HepG2 (cell line): ENCODE data around the gene E2F1. TPM values are rescaled to one million over a fixed set of nuclear protein-coding genes. Genes with fewer than 3 reads are reported as not detected.

Experiments used
- ATAC-seq: fragments of 200-7000 bp; cut with Tn5 transposase; 3 replicates; pipeline ENCODE4 v1.9.1; 2020; ENCODE audit warnings: mild to moderate bottlenecking, moderate library complexity
- BruUV-seq: library from RNA; stranded (reverse); fragments of 400-500 nt; replicated peaks from 2 replicates; lab custom pipeline; 2021; lab: Mats Ljungman, UMichigan
- CTCF ChIA-PET: fragments of 300-600 bp; formaldehyde crosslinking; extraction: SDS; loops from one replicate; lab custom pipeline; 2021; ENCODE audit warnings: low total read pairs, inconsistent platforms, low intra/inter-chr PET ratio; lab: Yijun Ruan, JAX
- POLR2A ChIA-PET: fragments of 350-600 bp; sonication (Branson Sonifier 250); formaldehyde crosslinking; loops from one replicate; lab custom pipeline; 2020; ENCODE audit warnings: antibody characterized with exemption, inconsistent platforms; lab: Yijun Ruan, JAX
- DNase-seq: peaks from one replicate; pipeline ENCODE4 v3.0.0-alpha.2; 2015; ENCODE audit warnings: low spot score
- FAIRE-seq: peaks from 3 replicates; lab custom pipeline; 2011; peaks lifted over from hg19 to GRCh38; lab: Jason Lieb, UNC
- H2AFZ ChIP-seq: one replicate; pipeline ENCODE4 v1.6.1; 2011; ENCODE audit warnings: low read length, inconsistent platforms
- H3K27ac ChIP-seq: fragments of 300-600 bp; 3 replicates; pipeline ENCODE4 v1.8.0; 2011; ENCODE audit warnings: mixed run types, mild to moderate bottlenecking, mixed read lengths, low read length, inconsistent platforms; ENCODE audit not compliant: insufficient read depth; ENCODE audit errors: extremely low read length
- H3K27me3 ChIP-seq, 2 experiments: fragments of 200-600 bp in 1 of 2; 2 replicates in 1 of 2; 3 replicates in 1 of 2; pipeline versions ENCODE4 v1.6.0 to v1.8.0; 2011; ENCODE audit warnings: low read length in 2 of 2, mild to moderate bottlenecking in 2 of 2, moderate library complexity in 2 of 2, inconsistent platforms in 1 of 2; ENCODE audit not compliant: insufficient read depth in 2 of 2, control insufficient read depth in 1 of 2
- H3K36me3 ChIP-seq, 2 experiments: fragments of 200-600 bp in 1 of 2; replicated peaks in 1 of 2; 2 replicates in 1 of 2; 3 replicates in 1 of 2; pipeline versions ENCODE4 v1.5.1 to v1.8.0; 2011; ENCODE audit warnings: low read length in 2 of 2, inconsistent platforms in 1 of 2; ENCODE audit not compliant: insufficient read depth in 2 of 2, control insufficient read depth in 1 of 2
- H3K4me1 ChIP-seq: 2 replicates; pipeline ENCODE4 v1.5.1; 2012; ENCODE audit warnings: low read length, inconsistent platforms; ENCODE audit not compliant: insufficient read depth
- H3K4me2 ChIP-seq: 2 replicates; pipeline ENCODE4 v1.6.0; 2011; ENCODE audit warnings: low read depth, low read length, inconsistent platforms
- H3K4me3 ChIP-seq, 3 experiments: fragments of 200-600 bp in 1 of 3; sonication (generic), shearing (Covaris generic) in 1 of 3; replicated peaks in 1 of 3; 2 replicates each; pipeline ENCODE4 v1.5.1; 2011 to 2016; ENCODE audit warnings: low read length in 3 of 3, inconsistent platforms in 2 of 3, low read depth in 2 of 3, mild to moderate bottlenecking in 2 of 3, control low read depth in 1 of 3, mixed read lengths in 1 of 3; ENCODE audit not compliant: insufficient read depth in 1 of 3
- H3K79me2 ChIP-seq: one replicate; pipeline ENCODE4 v1.6.1; 2011; ENCODE audit warnings: low read length, inconsistent platforms; ENCODE audit not compliant: insufficient read depth
- H3K9ac ChIP-seq: 2 replicates; pipeline ENCODE4 v1.6.0; 2011; ENCODE audit warnings: mild to moderate bottlenecking, low read depth, low read length, inconsistent platforms; ENCODE audit not compliant: insufficient read depth
- H3K9me3 ChIP-seq: 2 replicates; pipeline ENCODE4 v1.5.1; 2012; ENCODE audit warnings: mild to moderate bottlenecking, low read length
- H4K20me1 ChIP-seq: 2 replicates; pipeline ENCODE4 v1.6.0; 2011; ENCODE audit warnings: inconsistent platforms, mild to moderate bottlenecking, low read length, moderate library complexity; ENCODE audit not compliant: insufficient read depth
- AHDC1 ChIP-seq: sonication (generic); formaldehyde crosslinking; IDR thresholded peaks from 2 replicates; pipeline ENCODE4 v1.5.1; 2020; ENCODE audit warnings: mild to moderate bottlenecking, missing genetic modification reagents, borderline replicate concordance
- TBX3 ChIP-seq: fragments of 450-650 bp; IDR thresholded peaks from 2 replicates; pipeline ENCODE4 v1.6.1; 2017; ENCODE audit warnings: antibody characterized with exemption, mild to moderate bottlenecking, inconsistent platforms, borderline replicate concordance
- USF2 ChIP-seq, 2 experiments: sonication (generic) in 1 of 2; formaldehyde crosslinking in 1 of 2; IDR thresholded peaks; 2 replicates each; pipeline versions ENCODE4 v1.5.1 to v1.6.1; 2011 to 2020; ENCODE audit warnings: borderline replicate concordance in 1 of 2, low read depth in 1 of 2, low read length in 1 of 2, mild to moderate bottlenecking in 1 of 2, missing genetic modification reagents in 1 of 2, moderate library complexity in 1 of 2
- ZNF12 ChIP-seq: sonication (generic); formaldehyde crosslinking; IDR thresholded peaks from 2 replicates; pipeline ENCODE4 v1.5.0; 2020; ENCODE audit warnings: missing genetic modification reagents
- ZNF20 ChIP-seq: sonication (generic); formaldehyde crosslinking; IDR thresholded peaks from 2 replicates; pipeline ENCODE4 v1.4.0; 2020; ENCODE audit warnings: mild to moderate bottlenecking, moderate library complexity, missing genetic modification reagents
- ZNF382 ChIP-seq: sonication (generic); formaldehyde crosslinking; IDR thresholded peaks from 2 replicates; pipeline ENCODE4 v1.5.0; 2020; ENCODE audit warnings: missing genetic modification reagents, mild to moderate bottlenecking, borderline replicate concordance
- ZNF615 ChIP-seq: sonication (generic); formaldehyde crosslinking; IDR thresholded peaks from 2 replicates; pipeline ENCODE4 v1.5.0; 2020; ENCODE audit warnings: mild to moderate bottlenecking, missing genetic modification reagents, borderline replicate concordance
- ZSCAN31 ChIP-seq: sonication (generic); formaldehyde crosslinking; IDR thresholded peaks from 2 replicates; pipeline ENCODE4 v1.5.0; 2020; ENCODE audit warnings: low read depth, mild to moderate bottlenecking, missing genetic modification reagents
- WGBS: methylation state at CpG from one replicate; pipeline ENCODE4 v1.1.6; 2017; ENCODE audit warnings: low lambda C conversion rate; 5-methylcytosine and 5-hydroxymethylcytosine counted together
- in situ Hi-C: cut with HindIII; loops from 2 replicates; pipeline ENCODE4 v1.10.0; 2017; ENCODE audit warnings: low pct_unique_long_range_greater_than_20kb; ENCODE audit not compliant: extremely low pct_ligation_motif_present
- intact Hi-C: fragments of 100-400 bp; cut with micrococcal nuclease; formaldehyde crosslinking; loops from one replicate; pipeline ENCODE4 v1.10.0; 2022; ENCODE audit not compliant: unreplicated experiment
- polyA plus RNA-seq, 8 experiments: library from polyadenylated mRNA; depleted of rRNA in 3 of 8; stranded (reverse) in 7 of 8; unstranded in 1 of 8; fragments of >200 nt; fragmentation: Illumina TruSeq in 4 of 8; extraction: Trizol in 4 of 8; gene quantifications; 2 replicates each; pipeline versions ENCODE4 v1.2.1 to v1.2.3, GENCODE V29; 2011 to 2016; ENCODE audit warnings: low read depth in 4 of 8, missing spikeins in 1 of 8, mixed read lengths in 1 of 8; ENCODE audit not compliant: insufficient read depth in 1 of 8
- total RNA-seq, 5 experiments: library from RNA; depleted of rRNA; stranded (reverse); fragments of >200 nt; fragmentation: Illumina TruSeq; extraction: Trizol; gene quantifications; 2 replicates each; pipeline ENCODE4 v1.2.3, GENCODE V29; 2016; ENCODE audit warnings: low read depth in 1 of 5
- TF ChIP-seq, protein P1 (sequence below): sonication (generic); formaldehyde crosslinking; IDR thresholded peaks from 2 replicates; pipeline ENCODE4 v1.8.0; 2022; ENCODE audit warnings: missing genetic modification reagents, mild to moderate bottlenecking, moderate library complexity, borderline replicate concordance

Gene E2F1
- total and polyA plus RNA-seq, 2 of the 13 experiments (the other 11 are each of a cell fraction or from before 2014, with no cell fraction given) = 25.5 to 39.4 TPM

DNA sequence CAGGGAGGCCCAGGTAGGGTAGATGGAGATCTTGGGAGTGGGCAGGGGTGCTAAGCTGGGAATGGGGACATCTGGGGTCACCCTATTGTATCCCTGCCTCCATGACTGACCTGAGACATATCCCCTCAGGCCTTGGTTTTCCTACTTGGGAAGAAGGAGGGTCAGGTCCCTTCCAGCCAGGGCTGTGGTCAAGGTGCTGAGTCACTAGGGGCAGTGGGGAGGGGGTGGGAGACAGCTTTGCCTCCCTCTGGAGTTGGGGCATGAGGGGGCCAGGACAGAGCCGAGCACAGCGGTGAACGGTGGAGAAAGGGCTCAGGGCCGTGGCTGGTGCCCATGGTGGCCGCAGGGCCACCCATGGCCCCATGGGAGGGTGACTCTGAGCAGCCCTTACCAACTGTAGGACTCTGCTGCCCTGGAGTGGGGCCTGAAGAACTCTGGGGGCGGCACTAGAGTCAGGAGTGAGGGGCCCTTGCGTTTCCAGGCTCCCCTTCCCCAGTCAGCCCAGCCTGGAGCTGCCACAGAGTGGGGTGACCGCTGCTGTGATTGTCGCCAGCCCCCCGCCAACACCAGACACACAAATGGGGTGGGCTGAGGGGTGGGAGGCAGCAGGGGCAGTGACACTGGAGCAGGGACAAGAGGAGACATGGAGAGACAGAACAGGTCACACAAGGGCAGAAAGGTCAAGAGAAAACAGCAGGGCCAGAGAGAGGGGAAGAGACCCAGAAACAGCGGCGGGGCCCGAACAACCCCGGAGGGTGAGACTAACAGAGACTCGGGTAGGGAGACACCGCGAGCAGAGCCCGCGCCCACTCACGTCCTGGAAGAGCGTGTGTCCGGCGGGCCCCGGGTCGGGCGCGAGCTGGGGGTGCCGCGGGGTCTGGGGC lies 12.5 kb downstream of the E2F1 start (continued):
- TF ChIP-seq USF2 (IDR thresholded peaks at IDR 0.05; ENCODE audit: low read depth, low read length) (no peak), USF2 (CRISPR knock-in tag; IDR thresholded peaks at IDR 0.05; ENCODE audit: borderline replicate concordance) (no peak; the same call in 1 of the 2 replicates), TBX3 (no peak)
- TF ChIP-seq, protein P1, sequence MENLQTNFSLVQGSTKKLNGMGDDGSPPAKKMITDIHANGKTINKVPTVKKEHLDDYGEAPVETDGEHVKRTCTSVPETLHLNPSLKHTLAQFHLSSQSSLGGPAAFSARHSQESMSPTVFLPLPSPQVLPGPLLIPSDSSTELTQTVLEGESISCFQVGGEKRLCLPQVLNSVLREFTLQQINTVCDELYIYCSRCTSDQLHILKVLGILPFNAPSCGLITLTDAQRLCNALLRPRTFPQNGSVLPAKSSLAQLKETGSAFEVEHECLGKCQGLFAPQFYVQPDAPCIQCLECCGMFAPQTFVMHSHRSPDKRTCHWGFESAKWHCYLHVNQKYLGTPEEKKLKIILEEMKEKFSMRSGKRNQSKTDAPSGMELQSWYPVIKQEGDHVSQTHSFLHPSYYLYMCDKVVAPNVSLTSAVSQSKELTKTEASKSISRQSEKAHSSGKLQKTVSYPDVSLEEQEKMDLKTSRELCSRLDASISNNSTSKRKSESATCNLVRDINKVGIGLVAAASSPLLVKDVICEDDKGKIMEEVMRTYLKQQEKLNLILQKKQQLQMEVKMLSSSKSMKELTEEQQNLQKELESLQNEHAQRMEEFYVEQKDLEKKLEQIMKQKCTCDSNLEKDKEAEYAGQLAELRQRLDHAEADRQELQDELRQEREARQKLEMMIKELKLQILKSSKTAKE (CRISPR knock-in tag) = no peak

- Histone ChIP-seq H3K4me1 (peaks cover 51% of the 10 kb centered on the region), H3K4me3 (peak overlapping the region; percentile 81 to 96 (median 96)), H3K27me3 (peaks cover 0 to 3% of the 10 kb centered on the region in 2 experiments; a peak in 1 of 5 replicates), H2AFZ (no peak overlapping the region), H3K9me3 (no peaks in the 10 kb centered on the region), H4K20me1 (0 out of 2 replicates have a peak, but pooled peaks cover 3% of the 10 kb centered on the region), H3K27ac (peak overlapping the region; percentile 81), H3K4me2 (peak overlapping the region; percentile 83), H3K36me3 (peaks cover 17 to 50% of the 10 kb centered on the region in 2 experiments), H3K9ac (peak overlapping the region; percentile 94), H3K79me2 (peaks cover 24% of the 10 kb centered on the region)
- in situ Hi-C loops = no loop called here
- WGBS = 7% methylated on average over 3 of the region's 4 CpGs
- ATAC-seq (peak; percentile 1), DNase-seq (no peak), FAIRE-seq (no peak)
- ChIA-PET POLR2A (interaction anchor here (1.2 to 2.4 kb wide), 4 partner anchors 9 to 183 kb away, joined by 3 to 16 read pairs (median 4); partner anchors contain the start of gene CBFA2T2), CTCF (interaction anchor here (0.6 kb wide), 1 partner anchor 61 kb away, joined by 3 read pairs; no protein-coding TSS in a partner anchor)
- intact Hi-C loops = loop anchor here (5.0 kb wide), 2 partner anchors 59 to 324 kb away; partner anchors contain the start of gene ZNF341
- no TSS peak for BruUV-seq
- TF ChIP-seq ZSCAN31 (CRISPR knock-in tag) = 0 out of 2 replicates have a peak, but pooled peaks have one; percentile 30
- TF ChIP-seq AHDC1 = no peak
- TF ChIP-seq ZNF615 (CRISPR knock-in tag) = no peak
- no peak for TF ChIP-seq ZNF382 (CRISPR knock-in tag)
- no peak for TF ChIP-seq ZNF20 (CRISPR knock-in tag)
- no peak for TF ChIP-seq ZNF12 (CRISPR knock-in tag)
Measured at GRCh38 chr20:33673114-33673409, 13.1 kb downstream of the E2F1 start.
